HL-60 (cell line): Measurements from ENCODE around the gene NKAIN1.

Experiments
- DNase-seq, 2 experiments: peaks; one replicate each; pipeline ENCODE4 v3.0.0-alpha.2; 2010 to 2020; ENCODE audit warnings: low read depth in 1 of 2, low spot score in 1 of 2
- H3K27ac ChIP-seq: fragments of 250-450 bp; sonication (Bioruptor Pico); replicated peaks from 2 replicates; pipeline ENCODE4 v1.5.1; 2020; ENCODE audit warnings: mild to moderate bottlenecking, moderate library complexity
- H3K27me3 ChIP-seq: fragments of 250-450 bp; sonication (Bioruptor Pico); 2 replicates; pipeline ENCODE4 v1.5.1; 2021; ENCODE audit warnings: mild to moderate bottlenecking, moderate library complexity; ENCODE audit not compliant: insufficient read depth, poor library complexity, severe bottlenecking
- H3K4me3 ChIP-seq: replicated peaks from 2 replicates; pipeline ENCODE4 v1.5.1; 2011; ENCODE audit warnings: mild to moderate bottlenecking, control low read depth, low read length; ENCODE audit not compliant: insufficient read depth
- GABPA ChIP-seq: IDR thresholded peaks from 2 replicates; pipeline ENCODE4 v1.6.1; 2012; ENCODE audit warnings: low read depth
- POLR2AphosphoS5 ChIP-seq: IDR thresholded peaks from 2 replicates; pipeline ENCODE4 v1.6.1; 2012; ENCODE audit warnings: low read depth
- SPI1 ChIP-seq: IDR thresholded peaks from 2 replicates; pipeline ENCODE4 v1.6.1; 2012; ENCODE audit warnings: low read depth, mild to moderate bottlenecking, borderline replicate concordance
- TF ChIP-seq, protein P1 (sequence below): IDR thresholded peaks from 2 replicates; pipeline ENCODE4 v1.6.1; 2012; ENCODE audit warnings: low read depth; ENCODE audit not compliant: insufficient replicate concordance
- TF ChIP-seq, protein P2 (sequence below): IDR thresholded peaks from one replicate; pipeline ENCODE4 v1.5.1; 2011; ENCODE audit warnings: low read length, control low read depth, inconsistent platforms; ENCODE audit not compliant: insufficient read depth

Gene NKAIN1

DNA sequence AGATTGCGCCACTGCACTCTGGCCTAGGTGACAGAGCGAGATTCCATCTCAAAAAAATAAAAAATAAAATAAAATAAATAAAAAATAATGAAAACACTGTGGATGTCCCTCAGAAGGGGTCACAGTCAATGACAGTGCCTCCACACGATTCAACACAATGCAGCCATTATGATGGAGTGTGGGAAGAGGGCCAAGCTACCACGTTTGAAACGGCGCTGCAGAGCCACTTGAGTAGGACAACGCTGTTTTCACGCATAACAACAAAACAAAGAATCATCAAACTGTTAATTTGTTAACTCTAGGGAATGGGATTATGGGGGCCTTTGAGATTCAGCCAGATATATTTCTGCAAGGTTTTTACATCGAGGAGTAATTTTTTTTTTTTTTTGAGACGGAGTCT, 36.5 kb downstream of the NKAIN1 start:
- H3K27ac ChIP-seq = no peak overlapping the region
- H3K4me3 ChIP-seq = no peak overlapping the region
- DNase-seq = no peak
- TF ChIP-seq SPI1 = no peak
- TF ChIP-seq, protein P1, sequence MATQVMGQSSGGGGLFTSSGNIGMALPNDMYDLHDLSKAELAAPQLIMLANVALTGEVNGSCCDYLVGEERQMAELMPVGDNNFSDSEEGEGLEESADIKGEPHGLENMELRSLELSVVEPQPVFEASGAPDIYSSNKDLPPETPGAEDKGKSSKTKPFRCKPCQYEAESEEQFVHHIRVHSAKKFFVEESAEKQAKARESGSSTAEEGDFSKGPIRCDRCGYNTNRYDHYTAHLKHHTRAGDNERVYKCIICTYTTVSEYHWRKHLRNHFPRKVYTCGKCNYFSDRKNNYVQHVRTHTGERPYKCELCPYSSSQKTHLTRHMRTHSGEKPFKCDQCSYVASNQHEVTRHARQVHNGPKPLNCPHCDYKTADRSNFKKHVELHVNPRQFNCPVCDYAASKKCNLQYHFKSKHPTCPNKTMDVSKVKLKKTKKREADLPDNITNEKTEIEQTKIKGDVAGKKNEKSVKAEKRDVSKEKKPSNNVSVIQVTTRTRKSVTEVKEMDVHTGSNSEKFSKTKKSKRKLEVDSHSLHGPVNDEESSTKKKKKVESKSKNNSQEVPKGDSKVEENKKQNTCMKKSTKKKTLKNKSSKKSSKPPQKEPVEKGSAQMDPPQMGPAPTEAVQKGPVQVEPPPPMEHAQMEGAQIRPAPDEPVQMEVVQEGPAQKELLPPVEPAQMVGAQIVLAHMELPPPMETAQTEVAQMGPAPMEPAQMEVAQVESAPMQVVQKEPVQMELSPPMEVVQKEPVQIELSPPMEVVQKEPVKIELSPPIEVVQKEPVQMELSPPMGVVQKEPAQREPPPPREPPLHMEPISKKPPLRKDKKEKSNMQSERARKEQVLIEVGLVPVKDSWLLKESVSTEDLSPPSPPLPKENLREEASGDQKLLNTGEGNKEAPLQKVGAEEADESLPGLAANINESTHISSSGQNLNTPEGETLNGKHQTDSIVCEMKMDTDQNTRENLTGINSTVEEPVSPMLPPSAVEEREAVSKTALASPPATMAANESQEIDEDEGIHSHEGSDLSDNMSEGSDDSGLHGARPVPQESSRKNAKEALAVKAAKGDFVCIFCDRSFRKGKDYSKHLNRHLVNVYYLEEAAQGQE = no peak
- TF ChIP-seq, protein P2, sequence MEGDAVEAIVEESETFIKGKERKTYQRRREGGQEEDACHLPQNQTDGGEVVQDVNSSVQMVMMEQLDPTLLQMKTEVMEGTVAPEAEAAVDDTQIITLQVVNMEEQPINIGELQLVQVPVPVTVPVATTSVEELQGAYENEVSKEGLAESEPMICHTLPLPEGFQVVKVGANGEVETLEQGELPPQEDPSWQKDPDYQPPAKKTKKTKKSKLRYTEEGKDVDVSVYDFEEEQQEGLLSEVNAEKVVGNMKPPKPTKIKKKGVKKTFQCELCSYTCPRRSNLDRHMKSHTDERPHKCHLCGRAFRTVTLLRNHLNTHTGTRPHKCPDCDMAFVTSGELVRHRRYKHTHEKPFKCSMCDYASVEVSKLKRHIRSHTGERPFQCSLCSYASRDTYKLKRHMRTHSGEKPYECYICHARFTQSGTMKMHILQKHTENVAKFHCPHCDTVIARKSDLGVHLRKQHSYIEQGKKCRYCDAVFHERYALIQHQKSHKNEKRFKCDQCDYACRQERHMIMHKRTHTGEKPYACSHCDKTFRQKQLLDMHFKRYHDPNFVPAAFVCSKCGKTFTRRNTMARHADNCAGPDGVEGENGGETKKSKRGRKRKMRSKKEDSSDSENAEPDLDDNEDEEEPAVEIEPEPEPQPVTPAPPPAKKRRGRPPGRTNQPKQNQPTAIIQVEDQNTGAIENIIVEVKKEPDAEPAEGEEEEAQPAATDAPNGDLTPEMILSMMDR = no peak
- TF ChIP-seq POLR2AphosphoS5 = no peak
- no peak for TF ChIP-seq GABPA
- no peaks in the 10 kb centered on the region for H3K27me3 ChIP-seq

DNA sequence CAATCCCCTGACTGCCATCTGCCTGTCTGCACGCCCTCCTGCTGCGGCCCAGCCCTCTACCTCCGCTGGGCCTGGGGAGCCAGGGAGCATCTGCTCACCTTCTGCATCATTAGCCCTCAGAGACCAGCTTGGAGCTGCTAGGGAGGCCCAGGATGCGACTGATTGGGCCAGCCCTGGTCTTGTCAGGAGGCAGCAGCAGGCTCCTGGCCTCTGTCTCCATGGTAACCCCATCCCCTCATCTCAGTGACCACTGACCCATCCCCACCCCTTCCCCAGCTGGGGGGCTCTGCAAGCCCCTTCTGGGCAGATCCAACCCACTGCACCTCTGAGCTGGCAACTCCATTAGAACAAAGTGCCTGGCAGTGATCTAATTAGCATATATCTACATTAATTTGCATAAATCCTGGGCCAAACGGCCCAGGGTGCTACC, 37.7 kb downstream of the NKAIN1 start:
- Histone ChIP-seq H3K4me3 (no peak overlapping the region), H3K27me3 (no peaks in the 10 kb centered on the region), H3K27ac (no peak overlapping the region)
- TF ChIP-seq POLR2AphosphoS5 = no peak
- no peak for TF ChIP-seq GABPA
- TF ChIP-seq, protein P1 = no peak
- TF ChIP-seq, protein P2 = no peak
- TF ChIP-seq SPI1 = no peak
- DNase-seq = no peak

DNA sequence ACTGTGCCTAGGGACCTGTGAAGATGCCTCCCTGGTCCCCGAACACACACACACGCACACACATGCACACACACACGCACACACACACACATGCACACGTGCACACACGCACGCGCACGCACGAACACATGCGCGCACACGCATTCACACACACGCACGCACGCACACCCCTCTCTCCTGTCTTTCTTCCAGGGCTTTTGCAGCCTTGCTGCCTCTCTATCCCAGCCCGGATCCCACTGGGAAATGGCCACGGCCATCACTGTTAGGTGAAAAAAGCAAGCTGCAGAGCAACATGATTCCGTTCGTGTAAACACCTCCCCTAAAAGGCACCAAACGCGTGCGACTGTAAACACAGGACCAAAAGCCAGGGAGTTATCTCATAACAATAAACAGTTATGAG, 39.7 kb downstream of the NKAIN1 start:
- Histone ChIP-seq H3K27me3 (no peaks in the 10 kb centered on the region), H3K27ac (no peak overlapping the region), H3K4me3 (no peak overlapping the region)
- no peak for DNase-seq
- TF ChIP-seq GABPA = no peak
- TF ChIP-seq, protein P2 = no peak
- no peak for TF ChIP-seq POLR2AphosphoS5
- TF ChIP-seq, protein P1 = no peak
- TF ChIP-seq SPI1 = no peak
